HepG2 (cell line): ENCODE data around the gene ABHD6. TPM values are rescaled to one million over a fixed set of nuclear protein-coding genes. Genes with fewer than 3 reads are reported as not detected.
A peak's percentile ranks its signal among the peaks of the same experiment; 100 is the strongest.

Source experiments
- AKAP8 ChIP-seq: sonication (generic); formaldehyde crosslinking; IDR thresholded peaks from 2 replicates; pipeline ENCODE4 v1.5.1; 2020; ENCODE audit warnings: mild to moderate bottlenecking, missing genetic modification reagents
- CREB1 ChIP-seq, 2 experiments: fragments of 450-650 bp in 1 of 2; IDR thresholded peaks; 2 replicates each; pipeline ENCODE4 v1.6.1; 2016 to 2017; ENCODE audit warnings: control low read depth in 1 of 2, mild to moderate bottlenecking in 1 of 2, missing compliant biosample characterization in 1 of 2, missing genetic modification characterization in 1 of 2
- EEA1 ChIP-seq: sonication (generic); formaldehyde crosslinking; IDR thresholded peaks from 2 replicates; pipeline ENCODE4 v1.5.1; 2020; ENCODE audit warnings: mild to moderate bottlenecking, missing genetic modification reagents, borderline replicate concordance
- ELF1 ChIP-seq: sonication (generic); formaldehyde crosslinking; IDR thresholded peaks from 2 replicates; pipeline ENCODE4 v1.4.0; 2020; ENCODE audit warnings: missing genetic modification reagents
- EP300 ChIP-seq, 3 experiments: sonication (generic) in 1 of 3; formaldehyde crosslinking in 1 of 3; IDR thresholded peaks; 2 replicates each; pipeline versions ENCODE4 v1.5.1 to v1.6.1; 2011 to 2020; ENCODE audit warnings: low read depth in 2 of 3, low read length in 2 of 3, borderline replicate concordance in 1 of 3, improper control_type of control experiment in 1 of 3, mild to moderate bottlenecking in 1 of 3, missing genetic modification reagents in 1 of 3, moderate library complexity in 1 of 3
- MXD1 ChIP-seq: sonication (generic); formaldehyde crosslinking; IDR thresholded peaks from 2 replicates; pipeline ENCODE4 v1.4.0; 2020; ENCODE audit warnings: mild to moderate bottlenecking, missing genetic modification reagents
- PAF1 ChIP-seq: IDR thresholded peaks from 2 replicates; pipeline ENCODE4 v1.6.1; 2016; ENCODE audit warnings: missing genetic modification reagents, missing compliant biosample characterization
- PRDM10 ChIP-seq: sonication (generic); formaldehyde crosslinking; IDR thresholded peaks from 2 replicates; pipeline ENCODE4 v1.4.0; 2020; ENCODE audit warnings: low read depth, missing genetic modification reagents
- RCOR2 ChIP-seq: IDR thresholded peaks from 2 replicates; pipeline ENCODE4 v1.6.1; 2016; ENCODE audit warnings: missing biosample characterization, missing genetic modification reagents
- SMARCE1 ChIP-seq: fragments of 450-650 bp; IDR thresholded peaks from 2 replicates; pipeline ENCODE4 v1.6.1; 2017; ENCODE audit warnings: borderline replicate concordance
- SRSF1 ChIP-seq: fragments of 200-400 bp; formaldehyde crosslinking; optimal IDR thresholded peaks from 2 replicates; pipeline ENCODE3; 2017; ENCODE audit warnings: mild to moderate bottlenecking, low read depth, low read length, moderate library complexity
- TCF7L2 ChIP-seq: IDR thresholded peaks from 2 replicates; pipeline ENCODE4 v1.6.1; 2011; ENCODE audit warnings: mild to moderate bottlenecking, low read depth, low read length, moderate library complexity
- TRAFD1 ChIP-seq: sonication (generic); formaldehyde crosslinking; IDR thresholded peaks from 2 replicates; pipeline ENCODE4 v1.5.1; 2020; ENCODE audit warnings: missing genetic modification reagents, mild to moderate bottlenecking, borderline replicate concordance
- YEATS2 ChIP-seq: sonication (generic); formaldehyde crosslinking; IDR thresholded peaks from 2 replicates; pipeline ENCODE4 v1.4.0; 2020; ENCODE audit warnings: missing genetic modification reagents, borderline replicate concordance
- ZBTB1 ChIP-seq: sonication (generic); formaldehyde crosslinking; IDR thresholded peaks from 2 replicates; pipeline ENCODE4 v1.4.0; 2020; ENCODE audit warnings: missing genetic modification reagents, borderline replicate concordance
- ZEB1 ChIP-seq: IDR thresholded peaks from 2 replicates; pipeline ENCODE4 v1.6.1; 2012; ENCODE audit warnings: mild to moderate bottlenecking, low read depth, inconsistent platforms; ENCODE audit not compliant: insufficient replicate concordance
- ZNF605 ChIP-seq: sonication (generic); formaldehyde crosslinking; IDR thresholded peaks from 2 replicates; pipeline ENCODE4 v1.8.0; 2022; ENCODE audit warnings: mild to moderate bottlenecking, missing genetic modification reagents
- ZNF678 ChIP-seq: sonication (generic); formaldehyde crosslinking; IDR thresholded peaks from 2 replicates; pipeline ENCODE4 v1.4.0; 2020; ENCODE audit warnings: mild to moderate bottlenecking, missing genetic modification reagents
- ZNF772 ChIP-seq: sonication (generic); formaldehyde crosslinking; IDR thresholded peaks from 2 replicates; pipeline ENCODE4 v1.5.0; 2020; ENCODE audit warnings: mild to moderate bottlenecking, missing genetic modification reagents
- ZNF775 ChIP-seq: sonication (generic); formaldehyde crosslinking; IDR thresholded peaks from 2 replicates; pipeline ENCODE4 v1.4.0; 2020; ENCODE audit warnings: missing genetic modification reagents, mild to moderate bottlenecking, moderate library complexity, borderline replicate concordance
- polyA plus RNA-seq, 8 experiments: library from polyadenylated mRNA; depleted of rRNA in 3 of 8; stranded (reverse) in 7 of 8; unstranded in 1 of 8; fragments of >200 nt; fragmentation: Illumina TruSeq in 4 of 8; extraction: Trizol in 4 of 8; gene quantifications; 2 replicates each; pipeline versions ENCODE4 v1.2.1 to v1.2.3, GENCODE V29; 2011 to 2016; ENCODE audit warnings: low read depth in 4 of 8, missing spikeins in 1 of 8, mixed read lengths in 1 of 8; ENCODE audit not compliant: insufficient read depth in 1 of 8
- total RNA-seq, 5 experiments: library from RNA; depleted of rRNA; stranded (reverse); fragments of >200 nt; fragmentation: Illumina TruSeq; extraction: Trizol; gene quantifications; 2 replicates each; pipeline ENCODE4 v1.2.3, GENCODE V29; 2016; ENCODE audit warnings: low read depth in 1 of 5

The ABHD6 gene
- total and polyA plus RNA-seq, 2 of the 13 experiments (the other 11 are each of a cell fraction or from before 2014, with no cell fraction given): 9.0 to 17.2 TPM

GRCh38 chr3:58205981-58206380 lies 31.6 kb upstream of the ABHD6 start (continued):
- no peak for TF ChIP-seq ZNF605 (CRISPR knock-in tag)
- TF ChIP-seq RCOR2 (CRISPR knock-in tag): no peak
- TF ChIP-seq PRDM10 (CRISPR knock-in tag): no peak
- no peak for TF ChIP-seq ZBTB1 (CRISPR knock-in tag)
- TF ChIP-seq EP300 (IDR thresholded peaks at IDR 0.05; ENCODE audit: low read depth in 2 of 2, low read length in 2 of 2): no peak
- TF ChIP-seq EP300 (CRISPR knock-in tag; IDR thresholded peaks at IDR 0.05; ENCODE audit: borderline replicate concordance): 0 out of 2 replicates have a peak, but pooled peaks have one; percentile 17
- no peak for TF ChIP-seq TRAFD1 (CRISPR knock-in tag)
- TF ChIP-seq SRSF1: no peak
- no peak for TF ChIP-seq PAF1
- no peak for TF ChIP-seq MXD1
- no peak for TF ChIP-seq ZNF772 (CRISPR knock-in tag)
- no peak for TF ChIP-seq YEATS2 (CRISPR knock-in tag)
- TF ChIP-seq ELF1 (CRISPR knock-in tag): no peak
- no peak for TF ChIP-seq TCF7L2
- TF ChIP-seq AKAP8 (CRISPR knock-in tag): no peak
- TF ChIP-seq SMARCE1: no peak
- no peak for TF ChIP-seq EEA1 (CRISPR knock-in tag)
- no peak for TF ChIP-seq ZNF775 (CRISPR knock-in tag)
- no peak for TF ChIP-seq ZEB1
- no peak for TF ChIP-seq ZNF678
- no peak for TF ChIP-seq CREB1 (IDR thresholded peaks at IDR 0.05)
- TF ChIP-seq CREB1 (CRISPR knock-in tag; IDR thresholded peaks at IDR 0.05): no peak
